Colonic mucosa (tissue), 4 donors: ENCODE data around the gene KLF3. TPM values are rescaled to one million over a fixed set of nuclear protein-coding genes. Genes with fewer than 3 reads are reported as not detected.

Experiments
- DNase-seq: peaks from one replicate; pipeline ENCODE4 v3.0.0-alpha.2; 2020
- H3K27ac ChIP-seq: fragments of 200-600 bp; one replicate; pipeline ENCODE4 v1.8.0; 2021
- H3K27me3 ChIP-seq: fragments of 200-600 bp; one replicate; pipeline ENCODE4 v1.8.0; 2021
- H3K36me3 ChIP-seq: fragments of 200-600 bp; one replicate; pipeline ENCODE4 v1.8.0; 2021
- H3K4me1 ChIP-seq: fragments of 200-600 bp; one replicate; pipeline ENCODE4 v1.8.0; 2021; ENCODE audit warnings: mild to moderate bottlenecking
- H3K4me3 ChIP-seq: fragments of 200-600 bp; one replicate; pipeline ENCODE4 v1.8.0; 2021
- H3K9ac ChIP-seq, 2 donors: one replicate each; pipeline ENCODE4 v1.7.0; 2013; ENCODE audit warnings: control low read depth in 2 of 2, low read depth in 2 of 2, low read length in 2 of 2
- H3K9me3 ChIP-seq: fragments of 200-600 bp; one replicate; pipeline ENCODE4 v1.8.0; 2021
- intact Hi-C: fragments of 100-400 bp; cut with DNase I; formaldehyde crosslinking; loops from one replicate; pipeline ENCODE4 v1.14.1; 2022
- total RNA-seq, 2 donors: library from RNA; stranded (reverse); fragmentation: NEBNext Ultra II Directional in 1 of 2; extraction: Animal tissue kit (Norgen Biotek cat#: 25700) in 1 of 2; gene quantifications; one replicate each; pipeline ENCODE4 v1.2.1, GENCODE V29; 2021
- TF ChIP-seq, protein P1 (sequence below): fragments of 200-600 bp; IDR thresholded peaks from one replicate; pipeline ENCODE4 v1.8.0; 2022; ENCODE audit warnings: antibody characterized with exemption, mild to moderate bottlenecking
- donor health status: healthy.
- donor health status: DM: no; HTN: no; CAD: no.
- donor health status: DM: no; HTN: no; CAD: no.

KLF3 gene
- total RNA-seq, 2 donors from 2014 or later = 87.1 to 116 TPM

DNA sequence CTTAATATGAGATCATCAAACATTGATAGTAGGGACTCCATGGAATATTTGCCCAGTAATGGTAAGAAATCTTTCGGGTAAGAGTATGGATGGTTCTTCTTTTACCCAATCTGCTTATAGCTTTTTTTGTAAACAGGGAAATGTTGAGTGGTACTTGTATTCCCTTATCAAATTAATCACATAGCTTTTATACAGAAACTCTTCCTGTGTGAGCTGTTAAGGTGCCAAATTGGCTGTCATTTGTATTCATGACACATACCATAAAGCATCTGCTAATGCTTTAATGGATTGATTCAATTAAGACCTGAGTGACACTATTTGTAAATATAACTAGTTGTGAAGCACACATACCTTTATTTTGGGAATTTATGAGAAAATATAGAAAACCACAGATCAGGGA is 34.2 kb downstream of the KLF3 start:
- H3K27ac ChIP-seq = no peak overlapping the region
- DNase-seq = no peak
- H3K4me3 ChIP-seq = no peak overlapping the region
- intact Hi-C loops = no loop called here
- H3K4me1 ChIP-seq = no peaks in the 10 kb centered on the region
- TF ChIP-seq, protein P1, sequence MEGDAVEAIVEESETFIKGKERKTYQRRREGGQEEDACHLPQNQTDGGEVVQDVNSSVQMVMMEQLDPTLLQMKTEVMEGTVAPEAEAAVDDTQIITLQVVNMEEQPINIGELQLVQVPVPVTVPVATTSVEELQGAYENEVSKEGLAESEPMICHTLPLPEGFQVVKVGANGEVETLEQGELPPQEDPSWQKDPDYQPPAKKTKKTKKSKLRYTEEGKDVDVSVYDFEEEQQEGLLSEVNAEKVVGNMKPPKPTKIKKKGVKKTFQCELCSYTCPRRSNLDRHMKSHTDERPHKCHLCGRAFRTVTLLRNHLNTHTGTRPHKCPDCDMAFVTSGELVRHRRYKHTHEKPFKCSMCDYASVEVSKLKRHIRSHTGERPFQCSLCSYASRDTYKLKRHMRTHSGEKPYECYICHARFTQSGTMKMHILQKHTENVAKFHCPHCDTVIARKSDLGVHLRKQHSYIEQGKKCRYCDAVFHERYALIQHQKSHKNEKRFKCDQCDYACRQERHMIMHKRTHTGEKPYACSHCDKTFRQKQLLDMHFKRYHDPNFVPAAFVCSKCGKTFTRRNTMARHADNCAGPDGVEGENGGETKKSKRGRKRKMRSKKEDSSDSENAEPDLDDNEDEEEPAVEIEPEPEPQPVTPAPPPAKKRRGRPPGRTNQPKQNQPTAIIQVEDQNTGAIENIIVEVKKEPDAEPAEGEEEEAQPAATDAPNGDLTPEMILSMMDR = no peak
- no peak overlapping the region for H3K9ac ChIP-seq
- no peaks in the 10 kb centered on the region for H3K27me3 ChIP-seq
- H3K36me3 ChIP-seq = peaks cover 14% of the 10 kb centered on the region
- no peaks in the 10 kb centered on the region for H3K9me3 ChIP-seq

DNA sequence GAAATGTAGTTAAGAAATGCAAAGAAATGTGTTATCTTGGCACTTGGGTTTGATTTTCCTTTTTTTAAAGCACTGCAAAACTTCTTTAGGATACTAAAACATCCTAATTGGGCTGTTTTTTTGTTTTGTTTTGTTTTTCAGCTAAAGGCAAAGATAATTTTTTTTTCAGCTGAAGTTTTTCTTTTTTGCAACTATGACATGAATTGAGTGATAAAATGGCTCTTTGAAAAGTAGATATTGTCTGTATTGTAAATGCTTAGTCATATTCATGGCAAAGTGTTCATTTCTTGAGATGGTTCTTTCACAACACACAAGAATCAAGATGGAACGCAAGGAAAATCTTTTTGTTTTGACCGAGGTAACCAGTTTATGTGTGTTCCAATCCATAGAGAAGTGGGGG is 35.1 kb downstream of the KLF3 start:
- Histone ChIP-seq H3K9me3 (no peaks in the 10 kb centered on the region), H3K27me3 (no peaks in the 10 kb centered on the region), H3K4me1 (no peaks in the 10 kb centered on the region), H3K27ac (no peak overlapping the region), H3K4me3 (no peak overlapping the region), H3K9ac (no peak overlapping the region), H3K36me3 (peaks cover 14% of the 10 kb centered on the region)
- no peak for DNase-seq
- TF ChIP-seq, protein P1 = no peak
- intact Hi-C loops = no loop called here

DNA sequence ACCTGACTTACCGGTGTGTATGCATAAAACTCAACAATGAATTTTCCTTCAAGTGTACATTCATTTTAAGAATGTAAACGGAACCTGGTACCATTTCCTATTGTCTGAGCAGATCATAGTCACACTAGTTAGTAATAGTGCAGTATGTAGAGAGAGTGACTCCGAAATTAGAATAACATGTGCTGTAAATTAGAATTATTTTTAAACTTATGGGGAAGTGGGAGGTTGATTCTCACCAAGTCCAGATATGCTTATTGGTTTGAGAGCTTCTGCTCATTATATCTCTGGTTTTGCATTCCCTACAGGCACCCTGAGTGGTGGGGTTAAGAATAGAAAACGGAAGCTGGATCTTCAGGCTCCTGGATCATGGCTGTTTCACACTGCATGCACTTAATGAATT is 39.6 kb downstream of the KLF3 start:
- Histone ChIP-seq H3K9me3 (no peaks in the 10 kb centered on the region), H3K36me3 (no peaks in the 10 kb centered on the region), H3K9ac (no peak overlapping the region), H3K4me3 (no peak overlapping the region), H3K27ac (no peak overlapping the region), H3K4me1 (no peaks in the 10 kb centered on the region), H3K27me3 (no peaks in the 10 kb centered on the region)
- intact Hi-C loops = no loop called here
- DNase-seq = no peak
- TF ChIP-seq, protein P1 = no peak

DNA sequence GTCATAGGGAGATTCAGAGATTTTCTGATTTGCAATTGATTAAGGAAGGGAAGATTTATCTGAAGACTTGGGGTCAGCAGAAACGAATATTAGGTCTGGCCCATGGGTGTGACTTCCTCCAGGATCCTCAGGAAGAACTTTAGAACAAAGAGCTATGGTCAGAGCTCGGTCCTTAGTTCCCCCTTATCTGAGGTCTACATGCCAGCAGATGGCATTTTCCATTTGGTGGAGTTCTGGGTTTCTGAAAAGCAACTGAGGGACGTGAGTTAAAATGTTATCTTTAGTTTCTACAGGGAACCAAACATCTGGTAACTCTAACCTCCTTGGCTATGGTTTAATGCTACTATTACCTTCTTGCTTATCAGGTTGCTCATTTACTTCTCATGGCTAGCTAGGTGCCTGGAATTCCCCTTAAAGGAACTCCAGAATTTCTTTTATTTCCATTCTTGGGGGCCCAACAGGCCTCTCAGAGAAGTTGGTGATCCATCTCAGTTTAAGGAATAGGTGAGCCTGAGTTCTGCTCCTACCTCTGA is 40.7 kb downstream of the KLF3 start:
- TF ChIP-seq, protein P1 = no peak
- DNase-seq = no peak
- Histone ChIP-seq H3K27ac (no peak overlapping the region), H3K9ac (no peak overlapping the region), H3K27me3 (no peaks in the 10 kb centered on the region), H3K4me3 (no peak overlapping the region), H3K4me1 (no peaks in the 10 kb centered on the region), H3K36me3 (no peaks in the 10 kb centered on the region), H3K9me3 (no peaks in the 10 kb centered on the region)
- intact Hi-C loops = no loop called here

DNA sequence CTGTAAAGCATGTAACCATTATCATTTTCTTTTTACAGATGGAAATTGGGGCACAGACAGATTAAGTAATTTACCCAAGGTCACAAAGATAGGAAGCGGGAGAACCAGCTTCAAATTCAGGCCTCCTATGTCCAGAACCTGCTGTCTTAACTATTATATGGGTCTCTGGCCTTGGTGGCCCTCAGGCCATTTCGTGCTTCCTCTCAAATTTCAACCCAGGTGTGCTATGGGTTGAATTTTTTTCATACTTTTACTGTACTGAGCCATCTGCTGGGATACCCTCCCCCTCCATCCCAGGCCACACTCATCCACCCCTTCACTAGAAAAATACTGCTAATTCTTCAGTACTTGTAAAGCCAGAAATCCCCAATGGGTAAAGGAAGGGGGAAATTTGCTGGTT is 42.3 kb downstream of the KLF3 start:
- intact Hi-C loops = no loop called here
- H3K9ac ChIP-seq = no peak overlapping the region
- H3K36me3 ChIP-seq = no peaks in the 10 kb centered on the region
- H3K27me3 ChIP-seq = no peaks in the 10 kb centered on the region
- H3K9me3 ChIP-seq = no peaks in the 10 kb centered on the region
- no peaks in the 10 kb centered on the region for H3K4me1 ChIP-seq
- TF ChIP-seq, protein P1 = no peak
- DNase-seq = no peak
- H3K4me3 ChIP-seq = no peak overlapping the region
- no peak overlapping the region for H3K27ac ChIP-seq
